Measurements from ENCODE around the gene POLD3. TPM values are rescaled to one million over a fixed set of nuclear protein-coding genes. Genes with fewer than 3 reads are reported as not detected.
"Not testable (repeated sequence)": the region's sequence is repeated elsewhere in the genome, so short reads cannot be mapped to it uniquely, and the experiment has no call there.

POLD3 gene
- total RNA-seq, 2 experiments from 2014 or later = 4.6 to 5.2 TPM

GRCh38 chr11:74581954-74582547 lies 10.3 kb upstream of the POLD3 start:
- DNase-seq (no peak), ATAC-seq (ENCODE audit: poor library complexity) (no peak)
- Histone ChIP-seq H3K27me3 (ENCODE audit: control insufficient read depth in 1 of 2, insufficient read depth in 2 of 2, low read length in 2 of 2) (no peaks in the 10 kb centered on the region), H3K4me3 (ENCODE audit: low read length) (no peak overlapping the region), H3K27ac (ENCODE audit: low read depth in 1 of 2, low read length in 2 of 2) (no peak overlapping the region), H3K4me1 (ENCODE audit: insufficient read depth, low read length) (no peaks in the 10 kb centered on the region), H3K36me3 (ENCODE audit: insufficient read depth, low read length) (no peaks in the 10 kb centered on the region), H3K9me3 (ENCODE audit: control insufficient read depth in 1 of 2, insufficient read depth in 1 of 2, low read length in 2 of 2) (no peaks in the 10 kb centered on the region)
- no peak for TF ChIP-seq CTCF (IDR thresholded peaks at IDR 0.05)
- Mint-ChIP-seq H3K36me3 (ENCODE audit: low read depth) (no peaks in the 10 kb centered on the region), H3K27ac (no peak overlapping the region), H3K4me3 (no peak overlapping the region), H3K4me1 (ENCODE audit: low read depth) (no peaks in the 10 kb centered on the region), H3K27me3 (no peaks in the 10 kb centered on the region), H3K9me3 (no peaks in the 10 kb centered on the region)
- CTCF ChIA-PET = no interaction called here
- POLR2A ChIA-PET = no interaction called here
- intact Hi-C loops (cut with DNase I, micrococcal nuclease) = no loop called here

- ATAC-seq (ENCODE audit: poor library complexity) (no peak), DNase-seq (no peak)
- Histone ChIP-seq H3K4me3 (ENCODE audit: low read length) (no peak overlapping the region), H3K27ac (ENCODE audit: low read depth in 1 of 2, low read length in 2 of 2) (no peak overlapping the region), H3K9me3 (ENCODE audit: control insufficient read depth in 1 of 2, insufficient read depth in 1 of 2, low read length in 2 of 2) (no peaks in the 10 kb centered on the region), H3K36me3 (ENCODE audit: insufficient read depth, low read length) (no peaks in the 10 kb centered on the region), H3K27me3 (ENCODE audit: control insufficient read depth in 1 of 2, insufficient read depth in 2 of 2, low read length in 2 of 2) (no peaks in the 10 kb centered on the region), H3K4me1 (ENCODE audit: insufficient read depth, low read length) (no peaks in the 10 kb centered on the region)
- intact Hi-C loops (cut with DNase I, micrococcal nuclease) = no loop called here
- H3K4me3 Mint-ChIP-seq = no peak overlapping the region
- no peaks in the 10 kb centered on the region for H3K27me3 Mint-ChIP-seq
- ChIA-PET CTCF (no interaction called here), POLR2A (no interaction called here)
- no peak for TF ChIP-seq CTCF (IDR thresholded peaks at IDR 0.05)
- no peaks in the 10 kb centered on the region for H3K9me3 Mint-ChIP-seq
- no peak overlapping the region for H3K27ac Mint-ChIP-seq
- no peaks in the 10 kb centered on the region for H3K36me3 Mint-ChIP-seq (ENCODE audit: low read depth)
- H3K4me1 Mint-ChIP-seq (ENCODE audit: low read depth) = no peaks in the 10 kb centered on the region
Measured at GRCh38 chr11:74583024-74583624, 9.3 kb upstream of the POLD3 start.

- CTCF ChIA-PET; H3K27me3 Mint-ChIP-seq; H3K27ac Mint-ChIP-seq; H3K9me3 Mint-ChIP-seq; H3K4me3 ChIP-seq (ENCODE audit: low read length); H3K27ac ChIP-seq (ENCODE audit: low read depth in 1 of 2, low read length in 2 of 2); H3K27me3 ChIP-seq (ENCODE audit: control insufficient read depth in 1 of 2, insufficient read depth in 2 of 2, low read length in 2 of 2); H3K36me3 ChIP-seq (ENCODE audit: insufficient read depth, low read length); H3K9me3 ChIP-seq (ENCODE audit: control insufficient read depth in 1 of 2, insufficient read depth in 1 of 2, low read length in 2 of 2); ATAC-seq (ENCODE audit: poor library complexity); POLR2A ChIA-PET; H3K4me3 Mint-ChIP-seq: not testable (repeated sequence)
- peaks cover 13% of the 10 kb centered on the region for H3K4me1 ChIP-seq (ENCODE audit: insufficient read depth, low read length)
- intact Hi-C loops (cut with DNase I, micrococcal nuclease) = loop anchor here (5.0 to 10.0 kb wide), 9 partner anchors 98 to 1854 kb away; partner anchors contain the start of genes C2CD3 (in 1 of the 2), EMSY (in 1 of the 2), LIPT2 (in 1 of the 2) and PLEKHB1 (in 1 of the 2)
- H3K36me3 Mint-ChIP-seq (ENCODE audit: low read depth) = peaks cover 27% of the 10 kb centered on the region
- DNase-seq = peak in 2 of 14 experiments; percentile 7 to 21
- peaks cover 28% of the 10 kb centered on the region for H3K4me1 Mint-ChIP-seq (ENCODE audit: low read depth)
Measured at GRCh38 chr11:74590492-74590891, 1.9 kb upstream of the POLD3 start.
